A549 (cell line): ENCODE data around the gene SPAG9. TPM values are rescaled to one million over a fixed set of nuclear protein-coding genes. Genes with fewer than 3 reads are reported as not detected.

Experiments
- ATAC-seq, 2 experiments: fragments of 200-7000 bp in 1 of 2; fragments of >200 bp in 1 of 2; cut with Nextera tagmentation in 1 of 2; cut with Tn5 transposase in 1 of 2; 3 replicates each; pipeline versions ENCODE4 v1.8.0 to v1.9.1; 2018 to 2020; ENCODE audit warnings: mild to moderate bottlenecking in 1 of 2, moderate library complexity in 1 of 2
- CTCF ChIA-PET: fragments of 300-600 bp; sonication (Branson Sonifier 250); formaldehyde crosslinking; extraction: SDS; loops from one replicate; lab custom pipeline; 2021; ENCODE audit warnings: antibody characterized with exemption, inconsistent platforms; lab: Yijun Ruan, JAX
- POLR2A ChIA-PET: fragments of 350-600 bp; formaldehyde crosslinking; extraction: SDS; loops from one replicate; lab custom pipeline; 2021; ENCODE audit warnings: antibody characterized with exemption, inconsistent platforms; lab: Yijun Ruan, JAX
- DNase-seq, 2 experiments: peaks; one replicate each; pipeline versions ENCODE4 v3.0.0 to v3.0.0-alpha.2; 2011 to 2016; ENCODE audit warnings: low read depth in 1 of 2, low spot score in 1 of 2
- FAIRE-seq: peaks from 2 replicates; lab custom pipeline; 2011; peaks lifted over from hg19 to GRCh38; lab: Jason Lieb, UNC
- H3K27ac ChIP-seq, 2 experiments: fragments of >200 bp; sonication (Bioruptor Twin); formaldehyde crosslinking; 3 replicates each; pipeline ENCODE4 v1.5.1; 2016 to 2017
- H3K4me1 ChIP-seq: fragments of >200 bp; sonication (Bioruptor Twin); formaldehyde crosslinking; 3 replicates; pipeline ENCODE4 v1.6.1; 2016
- H3K4me2 ChIP-seq: fragments of >200 bp; sonication (Bioruptor Twin); formaldehyde crosslinking; 3 replicates; pipeline ENCODE4 v1.6.1; 2016
- H3K4me3 ChIP-seq: fragments of >200 bp; sonication (Bioruptor Twin); formaldehyde crosslinking; 3 replicates; pipeline ENCODE4 v1.5.1; 2016
- H3K9me3 ChIP-seq: fragments of >200 bp; sonication (Bioruptor Twin); formaldehyde crosslinking; 3 replicates; pipeline ENCODE4 v1.6.1; 2016
- CBX8 ChIP-seq: fragments of 200-600 bp; sonication (generic); IDR thresholded peaks from 2 replicates; pipeline ENCODE4 v1.6.1; 2016
- CHD2 ChIP-seq: fragments of 150-350 bp; IDR thresholded peaks from 2 replicates; pipeline ENCODE4 v1.6.1; 2014; ENCODE audit warnings: low read length; ENCODE audit not compliant: partially characterized antibody
- CHD4 ChIP-seq: fragments of 200-600 bp; sonication (generic); IDR thresholded peaks from 2 replicates; pipeline ENCODE4 v1.6.1; 2016; ENCODE audit warnings: antibody characterized with exemption, mild to moderate bottlenecking, borderline replicate concordance
- EHMT2 ChIP-seq: fragments of 200-600 bp; sonication (generic); IDR thresholded peaks from 2 replicates; pipeline ENCODE4 v1.6.1; 2016; ENCODE audit warnings: antibody characterized with exemption, low read depth, mild to moderate bottlenecking, moderate library complexity
- ESRRA ChIP-seq: fragments of 150-350 bp; IDR thresholded peaks from 2 replicates; pipeline ENCODE4 v1.6.1; 2014; ENCODE audit warnings: mild to moderate bottlenecking, low read length, borderline replicate concordance
- NPAS2 ChIP-seq: fragments of 250-450 bp; sonication (Bioruptor Pico); IDR thresholded peaks from 2 replicates; pipeline ENCODE4 v1.8.0; 2022; ENCODE audit warnings: mild to moderate bottlenecking, moderate library complexity, borderline replicate concordance
- NR3C1 ChIP-seq: fragments of >200 bp; sonication (Bioruptor Twin); formaldehyde crosslinking; IDR thresholded peaks from 3 replicates; pipeline ENCODE4 v1.6.1; 2017
- PHF8 ChIP-seq: fragments of 200-600 bp; sonication (generic); IDR thresholded peaks from 2 replicates; pipeline ENCODE4 v1.6.1; 2016; ENCODE audit warnings: low read depth, mild to moderate bottlenecking, antibody characterized with exemption, moderate library complexity, borderline replicate concordance
- POLR2A ChIP-seq: IDR thresholded peaks from 2 replicates; pipeline ENCODE4 v1.6.1; 2012; ENCODE audit warnings: mild to moderate bottlenecking, low read length
- RAD21 ChIP-seq, 2 experiments: fragments of >200 bp in 1 of 2; sonication (Bioruptor Twin) in 1 of 2; formaldehyde crosslinking in 1 of 2; IDR thresholded peaks in 1 of 2; conservative IDR thresholded peaks in 1 of 2; 2 replicates in 1 of 2; 3 replicates in 1 of 2; pipeline ENCODE4 v1.6.1; 2012 to 2018; ENCODE audit warnings: inconsistent platforms in 1 of 2
- RARB ChIP-seq: fragments of 250-450 bp; sonication (Bioruptor Pico); IDR thresholded peaks from 2 replicates; pipeline ENCODE4 v1.8.0; 2021; ENCODE audit warnings: mild to moderate bottlenecking, moderate library complexity
- RFX5 ChIP-seq: fragments of 450-650 bp; IDR thresholded peaks from 2 replicates; pipeline ENCODE4 v1.7.1; 2014; ENCODE audit warnings: antibody characterized with exemption, mild to moderate bottlenecking, moderate library complexity
- RNF2 ChIP-seq: fragments of 200-600 bp; sonication (generic); IDR thresholded peaks from 2 replicates; pipeline ENCODE4 v1.6.1; 2016; ENCODE audit warnings: low read depth, mild to moderate bottlenecking, antibody characterized with exemption, moderate library complexity, borderline replicate concordance
- TFCP2L1 ChIP-seq: fragments of 250-450 bp; sonication (Bioruptor Pico); IDR thresholded peaks from 2 replicates; pipeline ENCODE4 v1.5.0; 2021; ENCODE audit warnings: mild to moderate bottlenecking
- TP53 ChIP-seq: fragments of 250-450 bp; sonication (Bioruptor Pico); IDR thresholded peaks from 2 replicates; pipeline ENCODE4 v1.5.0; 2021; ENCODE audit warnings: mild to moderate bottlenecking, moderate library complexity
- WGBS: methylation state at CpG from one replicate; pipeline ENCODE4 v1.1.6; 2017; ENCODE audit errors: missing lambda C conversion rate; 5-methylcytosine and 5-hydroxymethylcytosine counted together
- polyA plus RNA-seq, 4 experiments: library from polyadenylated mRNA; depleted of rRNA in 3 of 4; stranded (reverse); fragments of >200 nt; fragmentation: RNase III in 1 of 4; extraction: RNeasy Plus Mini Kit Qiagen cat#74134 plus additional on column Dnase treatment in 1 of 4; gene quantifications; 2 replicates in 3 of 4; 3 replicates in 1 of 4; pipeline ENCODE4 v1.2.3, GENCODE V29; 2011 to 2017
- TF ChIP-seq, protein P1 (sequence below): fragments of 250-450 bp; sonication (Bioruptor Pico); IDR thresholded peaks from 2 replicates; pipeline ENCODE4 v1.5.0; 2021; ENCODE audit warnings: mild to moderate bottlenecking, moderate library complexity, borderline replicate concordance
- TF ChIP-seq, protein P2 (sequence below): fragments of >200 bp; sonication (Bioruptor Twin); formaldehyde crosslinking; IDR thresholded peaks from 2 replicates; pipeline ENCODE4 v1.6.1; 2016
- TF ChIP-seq, protein P3 (sequence below): fragments of >200 bp; sonication (Bioruptor Twin); formaldehyde crosslinking; IDR thresholded peaks from 3 replicates; pipeline ENCODE4 v1.6.1; 2016
- TF ChIP-seq, protein P4 (sequence below): fragments of >200 bp; sonication (Bioruptor Twin); formaldehyde crosslinking; IDR thresholded peaks from 3 replicates; pipeline ENCODE4 v1.5.1; 2016
- TF ChIP-seq, protein P5 (sequence below): fragments of 250-450 bp; sonication (Bioruptor Pico); IDR thresholded peaks from 2 replicates; pipeline ENCODE4 v1.5.0; 2020; ENCODE audit warnings: low read depth, mild to moderate bottlenecking, moderate library complexity
- TF ChIP-seq, protein P6 (sequence below): fragments of 150-350 bp; IDR thresholded peaks from 2 replicates; pipeline ENCODE4 v1.6.1; 2014; ENCODE audit warnings: low read depth, mild to moderate bottlenecking, low read length
- TF ChIP-seq, protein P7 (sequence below): IDR thresholded peaks from 2 replicates; pipeline ENCODE4 v1.6.1; 2012

Gene SPAG9
- polyA plus RNA-seq, 2 of the 4 experiments (the other 2 are of a cell fraction), result 69.0 to 71.1 TPM

DNA sequence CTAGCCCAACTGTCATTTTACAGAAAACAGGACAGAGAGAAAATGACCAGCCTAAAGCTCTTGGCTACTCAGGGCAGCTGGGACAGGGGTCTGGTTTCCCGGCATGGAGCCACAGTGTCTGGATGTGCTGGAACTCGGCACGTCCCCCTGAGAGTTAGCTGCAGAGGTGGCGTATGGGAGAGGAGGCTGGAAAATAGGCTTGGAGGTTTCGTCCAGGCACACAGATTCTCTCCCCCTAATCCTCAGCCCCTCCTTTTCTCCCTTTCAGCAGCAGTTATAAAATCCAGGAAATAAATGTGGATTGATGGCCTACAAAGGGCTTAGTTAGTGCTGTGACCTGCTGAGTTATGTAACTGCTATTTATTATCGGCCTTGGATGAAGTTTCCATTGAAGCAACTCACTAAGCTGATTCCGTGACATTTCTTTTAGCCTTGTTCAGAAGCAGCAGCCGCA lies 165.0 kb downstream of the SPAG9 start:
- DNase-seq, result no peak
- Histone ChIP-seq H3K27ac (peak overlapping the region in 1 of 2 experiments; percentile 81; a peak in 3 of 6 replicates), H3K4me1 (peaks cover 35% of the 10 kb centered on the region), H3K9me3 (no peaks in the 10 kb centered on the region), H3K4me2 (no peak overlapping the region)
- FAIRE-seq, result no peak
- CTCF ChIA-PET, result interaction anchor here (0.6 to 28.2 kb wide), 18 partner anchors 9 to 451 kb away, joined by 3 to 1502 read pairs (median 6); partner anchors contain the start of gene TOB1
- POLR2A ChIA-PET, result interaction anchor here (18.7 kb wide), 1 partner anchor 92 kb away, joined by 648 read pairs; the partner anchor contains the start of gene TOB1
- TF ChIP-seq, protein P1, sequence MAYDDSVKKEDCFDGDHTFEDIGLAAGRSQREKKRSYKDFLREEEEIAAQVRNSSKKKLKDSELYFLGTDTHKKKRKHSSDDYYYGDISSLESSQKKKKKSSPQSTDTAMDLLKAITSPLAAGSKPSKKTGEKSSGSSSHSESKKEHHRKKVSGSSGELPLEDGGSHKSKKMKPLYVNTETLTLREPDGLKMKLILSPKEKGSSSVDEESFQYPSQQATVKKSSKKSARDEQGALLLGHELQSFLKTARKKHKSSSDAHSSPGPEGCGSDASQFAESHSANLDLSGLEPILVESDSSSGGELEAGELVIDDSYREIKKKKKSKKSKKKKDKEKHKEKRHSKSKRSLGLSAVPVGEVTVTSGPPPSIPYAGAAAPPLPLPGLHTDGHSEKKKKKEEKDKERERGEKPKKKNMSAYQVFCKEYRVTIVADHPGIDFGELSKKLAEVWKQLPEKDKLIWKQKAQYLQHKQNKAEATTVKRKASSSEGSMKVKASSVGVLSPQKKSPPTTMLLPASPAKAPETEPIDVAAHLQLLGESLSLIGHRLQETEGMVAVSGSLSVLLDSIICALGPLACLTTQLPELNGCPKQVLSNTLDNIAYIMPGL, result no peak
- no peak for TF ChIP-seq CHD4
- no peak for TF ChIP-seq RNF2
- TF ChIP-seq TP53 (CRISPR knock-in tag), result no peak
- no peak for TF ChIP-seq ESRRA
- no peak for TF ChIP-seq NPAS2 (CRISPR knock-in tag)
- TF ChIP-seq, all 56 proteins: peak for 0
- H3K4me3 ChIP-seq, result no peak overlapping the region
- 91% methylated on average over 8 of the region's 8 CpGs for WGBS
- ATAC-seq, result no peak

DNA sequence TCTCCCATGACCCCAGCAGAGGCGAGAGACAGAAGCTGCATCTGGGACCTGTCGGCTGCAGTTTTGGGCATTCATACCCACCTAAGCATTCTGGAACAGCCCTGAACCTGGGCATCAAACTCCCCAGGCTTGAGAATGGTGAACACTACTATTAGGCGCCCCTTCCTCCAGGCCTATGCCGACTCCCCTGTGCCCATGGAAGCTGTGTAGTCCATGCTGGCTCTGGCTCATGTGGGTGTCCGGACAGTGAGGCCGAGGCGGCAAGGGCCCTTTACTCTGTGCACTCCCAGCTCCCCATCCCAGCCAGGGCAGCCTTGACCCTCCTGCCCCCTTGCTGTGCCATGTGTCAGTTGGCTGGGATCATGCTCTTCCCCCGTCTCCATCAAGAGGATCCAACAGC lies 165.5 kb downstream of the SPAG9 start:
- ATAC-seq (no peak), DNase-seq (no peak), FAIRE-seq (no peak)
- no peaks in the 10 kb centered on the region for H3K9me3 ChIP-seq
- POLR2A ChIA-PET, result interaction anchor here (18.7 kb wide), 1 partner anchor 92 kb away, joined by 648 read pairs; the partner anchor contains the start of gene TOB1
- H3K27ac ChIP-seq, result peak overlapping the region; percentile 57 to 81; a peak in 5 of 6 replicates
- H3K4me3 ChIP-seq, result no peak overlapping the region
- 94% methylated on average over 8 of the region's 8 CpGs for WGBS
- no peak overlapping the region for H3K4me2 ChIP-seq
- H3K4me1 ChIP-seq, result peaks cover 38% of the 10 kb centered on the region
- CTCF ChIA-PET, result interaction anchor here (1.0 to 28.2 kb wide), 10 partner anchors 9 to 198 kb away, joined by 3 to 1502 read pairs (median 7); partner anchors contain the start of genes NME1 and TOB1
- TF ChIP-seq, protein P2, sequence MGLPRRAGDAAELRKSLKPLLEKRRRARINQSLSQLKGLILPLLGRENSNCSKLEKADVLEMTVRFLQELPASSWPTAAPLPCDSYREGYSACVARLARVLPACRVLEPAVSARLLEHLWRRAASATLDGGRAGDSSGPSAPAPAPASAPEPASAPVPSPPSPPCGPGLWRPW, result no peak
- TF ChIP-seq, protein P3, sequence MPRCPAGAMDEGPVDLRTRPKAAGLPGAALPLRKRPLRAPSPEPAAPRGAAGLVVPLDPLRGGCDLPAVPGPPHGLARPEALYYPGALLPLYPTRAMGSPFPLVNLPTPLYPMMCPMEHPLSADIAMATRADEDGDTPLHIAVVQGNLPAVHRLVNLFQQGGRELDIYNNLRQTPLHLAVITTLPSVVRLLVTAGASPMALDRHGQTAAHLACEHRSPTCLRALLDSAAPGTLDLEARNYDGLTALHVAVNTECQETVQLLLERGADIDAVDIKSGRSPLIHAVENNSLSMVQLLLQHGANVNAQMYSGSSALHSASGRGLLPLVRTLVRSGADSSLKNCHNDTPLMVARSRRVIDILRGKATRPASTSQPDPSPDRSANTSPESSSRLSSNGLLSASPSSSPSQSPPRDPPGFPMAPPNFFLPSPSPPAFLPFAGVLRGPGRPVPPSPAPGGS, result no peak
- TF ChIP-seq, protein P4, sequence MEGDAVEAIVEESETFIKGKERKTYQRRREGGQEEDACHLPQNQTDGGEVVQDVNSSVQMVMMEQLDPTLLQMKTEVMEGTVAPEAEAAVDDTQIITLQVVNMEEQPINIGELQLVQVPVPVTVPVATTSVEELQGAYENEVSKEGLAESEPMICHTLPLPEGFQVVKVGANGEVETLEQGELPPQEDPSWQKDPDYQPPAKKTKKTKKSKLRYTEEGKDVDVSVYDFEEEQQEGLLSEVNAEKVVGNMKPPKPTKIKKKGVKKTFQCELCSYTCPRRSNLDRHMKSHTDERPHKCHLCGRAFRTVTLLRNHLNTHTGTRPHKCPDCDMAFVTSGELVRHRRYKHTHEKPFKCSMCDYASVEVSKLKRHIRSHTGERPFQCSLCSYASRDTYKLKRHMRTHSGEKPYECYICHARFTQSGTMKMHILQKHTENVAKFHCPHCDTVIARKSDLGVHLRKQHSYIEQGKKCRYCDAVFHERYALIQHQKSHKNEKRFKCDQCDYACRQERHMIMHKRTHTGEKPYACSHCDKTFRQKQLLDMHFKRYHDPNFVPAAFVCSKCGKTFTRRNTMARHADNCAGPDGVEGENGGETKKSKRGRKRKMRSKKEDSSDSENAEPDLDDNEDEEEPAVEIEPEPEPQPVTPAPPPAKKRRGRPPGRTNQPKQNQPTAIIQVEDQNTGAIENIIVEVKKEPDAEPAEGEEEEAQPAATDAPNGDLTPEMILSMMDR, result no peak
- TF ChIP-seq, protein P5, sequence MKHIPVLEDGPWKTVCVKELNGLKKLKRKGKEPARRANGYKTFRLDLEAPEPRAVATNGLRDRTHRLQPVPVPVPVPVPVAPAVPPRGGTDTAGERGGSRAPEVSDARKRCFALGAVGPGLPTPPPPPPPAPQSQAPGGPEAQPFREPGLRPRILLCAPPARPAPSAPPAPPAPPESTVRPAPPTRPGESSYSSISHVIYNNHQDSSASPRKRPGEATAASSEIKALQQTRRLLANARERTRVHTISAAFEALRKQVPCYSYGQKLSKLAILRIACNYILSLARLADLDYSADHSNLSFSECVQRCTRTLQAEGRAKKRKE (CRISPR knock-in tag), result no peak
- TF ChIP-seq NPAS2 (CRISPR knock-in tag) (no peak), CBX8 (no peak), NR3C1 (no peak), POLR2A (no peak), RAD21 (conservative IDR thresholded peaks at IDR 0.05 in 1 of 2, IDR thresholded peaks at IDR 0.05 in 1 of 2) (no peak), CHD2 (no peak), RFX5 (no peak), PHF8 (no peak), EHMT2 (no peak), RNF2 (no peak), RARB (CRISPR knock-in tag) (no peak), TFCP2L1 (CRISPR knock-in tag) (no peak)
- TF ChIP-seq, protein P6, sequence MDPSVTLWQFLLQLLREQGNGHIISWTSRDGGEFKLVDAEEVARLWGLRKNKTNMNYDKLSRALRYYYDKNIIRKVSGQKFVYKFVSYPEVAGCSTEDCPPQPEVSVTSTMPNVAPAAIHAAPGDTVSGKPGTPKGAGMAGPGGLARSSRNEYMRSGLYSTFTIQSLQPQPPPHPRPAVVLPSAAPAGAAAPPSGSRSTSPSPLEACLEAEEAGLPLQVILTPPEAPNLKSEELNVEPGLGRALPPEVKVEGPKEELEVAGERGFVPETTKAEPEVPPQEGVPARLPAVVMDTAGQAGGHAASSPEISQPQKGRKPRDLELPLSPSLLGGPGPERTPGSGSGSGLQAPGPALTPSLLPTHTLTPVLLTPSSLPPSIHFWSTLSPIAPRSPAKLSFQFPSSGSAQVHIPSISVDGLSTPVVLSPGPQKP, result no peak
- TF ChIP-seq, protein P7, sequence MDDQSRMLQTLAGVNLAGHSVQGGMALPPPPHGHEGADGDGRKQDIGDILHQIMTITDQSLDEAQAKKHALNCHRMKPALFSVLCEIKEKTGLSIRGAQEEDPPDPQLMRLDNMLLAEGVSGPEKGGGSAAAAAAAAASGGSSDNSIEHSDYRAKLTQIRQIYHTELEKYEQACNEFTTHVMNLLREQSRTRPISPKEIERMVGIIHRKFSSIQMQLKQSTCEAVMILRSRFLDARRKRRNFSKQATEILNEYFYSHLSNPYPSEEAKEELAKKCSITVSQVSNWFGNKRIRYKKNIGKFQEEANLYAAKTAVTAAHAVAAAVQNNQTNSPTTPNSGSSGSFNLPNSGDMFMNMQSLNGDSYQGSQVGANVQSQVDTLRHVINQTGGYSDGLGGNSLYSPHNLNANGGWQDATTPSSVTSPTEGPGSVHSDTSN, result no peak
- TF ChIP-seq, all 56 proteins: peak for 0
